Measurements from ENCODE around the gene CLRN3. TPM values are rescaled to one million over a fixed set of nuclear protein-coding genes. Genes with fewer than 3 reads are reported as not detected.

CLRN3 gene
- polyA plus RNA-seq, 1 donor from 2014 or later = not detected

- H3F3A ChIP-seq (ENCODE audit: insufficient read depth, low read length, poor library complexity, severe bottlenecking) = no peaks in the 10 kb centered on the region
- H3K27me3 ChIP-seq (ENCODE audit: insufficient read depth, low read depth, low read length) = no peaks in the 10 kb centered on the region
Observed at GRCh38 chr10:127852456-127852855, 40.3 kb downstream of the CLRN3 start.

GRCh38 chr10:127851661-127852194 is 41.0 kb downstream of the CLRN3 start:
- Histone ChIP-seq H3K36me3 (ENCODE audit: insufficient read depth, low read length) (no peaks in the 10 kb centered on the region), H3K9ac (ENCODE audit: low read length) (no peak overlapping the region), H3K79me2 (replicated peaks; ENCODE audit: insufficient read depth, low read length) (no peaks in the 10 kb centered on the region), H4K20me1 (ENCODE audit: insufficient read depth) (no peaks in the 10 kb centered on the region), H3F3A (ENCODE audit: insufficient read depth, low read length, poor library complexity, severe bottlenecking) (no peaks in the 10 kb centered on the region), H3K9me3 (ENCODE audit: low read length) (no peaks in the 10 kb centered on the region), H2AFZ (ENCODE audit: low read depth, low read length) (no peak overlapping the region), H3K27ac (ENCODE audit: low read length) (no peak overlapping the region), H3K9me2 (ENCODE audit: insufficient read depth, low read length) (no peaks in the 10 kb centered on the region), H3K27me3 (ENCODE audit: insufficient read depth, low read depth, low read length) (no peaks in the 10 kb centered on the region), H3K4me2 (ENCODE audit: low read length) (no peak overlapping the region), H3K4me3 (ENCODE audit: low read length) (no peak overlapping the region)
- no peak for TF ChIP-seq CTCF (IDR thresholded peaks at IDR 0.05; ENCODE audit: poor library complexity, severe bottlenecking)
- TF ChIP-seq SMC3 (conservative IDR thresholded peaks at IDR 0.05; ENCODE audit: poor library complexity) = no peak
- no peak for TF ChIP-seq EZH2 (IDR thresholded peaks at IDR 0.05; ENCODE audit: borderline replicate concordance, insufficient read depth, low read length, poor library complexity, severe bottlenecking)
- TF ChIP-seq RAD21 (conservative IDR thresholded peaks at IDR 0.05) = no peak
- TF ChIP-seq EP300 (conservative IDR thresholded peaks at IDR 0.05; ENCODE audit: poor library complexity, severe bottlenecking) = no peak
- no peak for TF ChIP-seq TAF1 (IDR thresholded peaks at IDR 0.05; ENCODE audit: low read depth)
- no peak for TF ChIP-seq MXI1 (conservative IDR thresholded peaks at IDR 0.05; ENCODE audit: poor library complexity, severe bottlenecking)

More at GRCh38 chr10:127852456-127852855, 40.3 kb downstream of the CLRN3 start:
- H4K20me1 ChIP-seq (ENCODE audit: insufficient read depth) = no peaks in the 10 kb centered on the region
- H2AFZ ChIP-seq (ENCODE audit: low read depth, low read length) = no peak overlapping the region
- no peaks in the 10 kb centered on the region for H3K9me2 ChIP-seq (ENCODE audit: insufficient read depth, low read length)
- H3K9ac ChIP-seq (ENCODE audit: low read length) = no peak overlapping the region
- TF ChIP-seq EZH2 (IDR thresholded peaks at IDR 0.05; ENCODE audit: borderline replicate concordance, insufficient read depth, low read length, poor library complexity, severe bottlenecking) (no peak), EP300 (conservative IDR thresholded peaks at IDR 0.05; ENCODE audit: poor library complexity, severe bottlenecking) (no peak), TAF1 (IDR thresholded peaks at IDR 0.05; ENCODE audit: low read depth) (no peak), MXI1 (conservative IDR thresholded peaks at IDR 0.05; ENCODE audit: poor library complexity, severe bottlenecking) (no peak), CTCF (IDR thresholded peaks at IDR 0.05; ENCODE audit: poor library complexity, severe bottlenecking) (no peak), POLR2AphosphoS5 (IDR thresholded peaks at IDR 0.05) (no peak), SMC3 (conservative IDR thresholded peaks at IDR 0.05; ENCODE audit: poor library complexity) (no peak), RAD21 (conservative IDR thresholded peaks at IDR 0.05) (no peak), REST (IDR thresholded peaks at IDR 0.05; ENCODE audit: borderline replicate concordance) (no peak)
- H3K27ac ChIP-seq (ENCODE audit: low read length) = no peak overlapping the region
- H3K79me2 ChIP-seq (replicated peaks; ENCODE audit: insufficient read depth, low read length) = no peaks in the 10 kb centered on the region
- H3K9me3 ChIP-seq (ENCODE audit: low read length) = no peaks in the 10 kb centered on the region
- no peak overlapping the region for H3K4me2 ChIP-seq (ENCODE audit: low read length)
- H3K4me3 ChIP-seq (ENCODE audit: low read length) = no peak overlapping the region
- H3K36me3 ChIP-seq (ENCODE audit: insufficient read depth, low read length) = no peaks in the 10 kb centered on the region
